GM21528 (cell line): Measurements from ENCODE around the gene TACC2.

Source experiments
- ATAC-seq: cut with Tn5 transposase; IDR thresholded peaks from one replicate; pipeline ENCODE4 v1.9.1; 2021; ENCODE audit warnings: mild to moderate bottlenecking, moderate library complexity; ENCODE audit not compliant: unreplicated experiment, low FRiP score

Gene TACC2

DNA sequence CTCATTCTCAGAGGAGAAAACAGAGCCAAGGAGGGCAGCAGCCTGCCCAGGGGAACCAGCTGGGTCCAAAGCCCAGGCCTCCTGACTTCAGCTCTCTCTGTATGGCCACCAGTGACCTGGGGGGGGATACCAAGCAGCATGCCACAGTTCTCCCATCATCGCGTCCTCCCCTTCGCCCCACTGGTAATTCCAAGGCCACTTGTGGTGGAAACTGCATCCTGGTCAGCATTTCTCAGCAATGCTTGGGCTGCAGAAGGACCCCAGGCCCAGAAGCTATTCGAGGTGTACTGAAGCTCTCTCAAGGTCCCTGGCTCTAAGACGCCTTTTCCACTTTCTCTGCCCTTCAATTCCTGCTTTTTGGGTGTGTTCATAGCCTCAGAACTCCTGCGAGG, 309.2 kb downstream of the TACC2 start:
- ATAC-seq = no peak

DNA sequence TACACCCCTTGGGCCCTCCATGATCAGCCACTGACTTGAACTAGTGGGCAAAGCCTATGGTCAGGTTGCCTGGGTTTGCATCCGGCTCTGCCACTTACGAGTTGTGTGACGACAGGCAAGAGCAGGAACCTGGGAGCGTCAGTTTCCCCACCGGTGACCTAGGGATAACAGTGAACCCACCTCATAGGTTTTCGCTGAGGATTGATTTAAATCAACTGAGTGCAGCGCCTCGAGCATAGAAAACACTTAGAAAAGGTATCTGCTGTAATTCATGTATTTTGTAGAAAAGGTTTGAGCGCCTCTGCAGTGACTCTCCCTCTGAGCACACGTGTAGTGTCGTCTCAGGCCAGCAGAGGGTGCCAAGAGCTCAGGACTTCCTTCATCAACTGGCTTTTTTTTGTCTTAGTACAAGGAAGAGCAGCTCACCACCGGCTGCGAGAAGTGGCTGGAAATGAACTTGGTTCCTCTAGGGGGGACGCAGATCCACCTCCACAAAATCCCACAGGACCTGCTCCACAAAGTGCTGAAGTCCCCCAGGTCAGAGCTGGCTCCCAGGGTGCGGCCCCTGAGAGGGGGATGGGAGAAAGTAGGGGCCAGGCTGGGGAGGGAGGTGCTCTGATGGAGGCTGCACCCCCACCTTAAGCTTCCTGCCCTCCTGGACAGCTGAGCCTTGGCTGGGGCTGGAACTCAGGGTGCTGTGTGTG, 309.8 kb downstream of the TACC2 start:
- ATAC-seq = no peak

DNA sequence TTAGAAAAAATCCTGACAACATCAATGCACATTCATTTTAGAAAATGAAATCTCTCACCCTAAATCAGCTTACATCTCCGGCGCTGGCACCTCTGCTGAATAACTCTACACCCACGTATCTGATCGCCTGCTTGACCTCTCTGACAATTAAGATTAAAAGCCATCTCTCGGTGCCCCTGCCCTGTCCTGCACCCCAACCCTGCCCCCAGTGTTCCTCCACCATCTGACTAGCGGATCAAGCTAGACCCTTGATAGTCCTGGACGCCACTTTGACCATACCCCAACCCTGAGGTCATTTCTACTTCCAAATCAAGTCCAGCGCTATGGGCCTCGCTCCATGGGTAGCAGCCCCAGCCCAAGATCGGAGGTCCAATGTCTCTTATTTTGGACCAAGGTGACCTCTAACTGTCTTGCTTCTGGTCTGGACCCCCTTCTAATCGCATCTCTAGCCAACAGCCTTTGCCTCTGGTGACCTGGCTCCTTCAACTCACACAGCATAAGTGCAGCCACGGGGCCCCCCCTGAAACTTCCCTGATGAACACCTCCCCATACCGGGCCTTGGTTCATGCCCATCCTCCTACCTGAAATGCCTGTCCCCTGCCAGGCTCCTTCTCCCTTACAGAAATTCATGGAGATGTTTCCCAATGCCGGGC, 310.6 kb downstream of the TACC2 start:
- no peak for ATAC-seq

DNA sequence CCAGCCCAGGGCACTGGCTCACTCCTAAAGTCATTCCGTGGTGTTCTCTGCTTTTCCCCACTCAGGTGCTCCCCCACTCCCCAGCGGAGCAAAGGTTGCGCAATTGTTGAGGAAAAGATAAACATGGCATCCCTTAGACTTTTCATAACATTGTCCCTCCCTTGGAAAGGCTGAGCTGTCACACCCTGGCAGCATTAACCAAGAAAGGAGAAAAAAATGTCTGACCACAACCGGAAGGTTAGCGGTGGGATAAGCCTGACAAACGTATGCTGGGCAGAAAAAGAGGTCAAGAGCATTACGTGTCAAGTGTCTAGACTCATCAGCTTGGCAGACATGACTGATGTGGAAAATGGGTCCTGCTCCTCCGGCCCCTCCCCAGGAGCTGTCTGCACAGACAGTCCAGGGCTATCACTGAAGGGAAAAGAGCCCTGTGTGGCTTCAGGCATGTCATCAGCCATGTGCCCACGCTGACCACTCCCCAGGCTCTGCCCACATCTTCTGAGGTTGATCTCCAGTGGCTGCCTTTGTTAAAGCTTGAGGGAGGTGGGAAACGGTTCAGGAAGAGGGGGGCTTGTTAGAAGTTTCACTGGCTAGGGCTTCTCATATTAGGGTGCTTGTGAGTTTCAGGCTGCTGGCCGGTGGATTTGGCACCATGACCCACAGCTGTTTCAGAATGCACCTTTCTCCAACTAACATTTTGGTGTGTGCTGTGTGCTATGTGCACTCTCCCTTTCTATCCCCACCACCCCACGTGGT, 312.3 kb downstream of the TACC2 start:
- ATAC-seq = no peak

DNA sequence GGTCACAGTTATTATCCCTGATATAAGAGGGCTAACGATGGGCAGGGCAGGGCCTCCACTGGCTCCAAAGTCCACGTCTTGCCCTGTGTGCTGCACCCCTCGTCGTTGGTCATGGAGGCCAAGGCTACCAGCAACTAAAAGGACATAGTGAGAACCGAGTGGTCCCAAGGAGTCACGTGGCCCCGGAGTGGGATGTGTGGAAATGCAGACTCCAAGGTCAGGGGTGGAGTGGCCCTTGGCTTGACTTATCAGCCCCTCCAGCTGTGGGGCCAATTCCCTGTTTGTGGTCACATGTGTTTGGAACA, 312.8 kb downstream of the TACC2 start:
- ATAC-seq = no peak

DNA sequence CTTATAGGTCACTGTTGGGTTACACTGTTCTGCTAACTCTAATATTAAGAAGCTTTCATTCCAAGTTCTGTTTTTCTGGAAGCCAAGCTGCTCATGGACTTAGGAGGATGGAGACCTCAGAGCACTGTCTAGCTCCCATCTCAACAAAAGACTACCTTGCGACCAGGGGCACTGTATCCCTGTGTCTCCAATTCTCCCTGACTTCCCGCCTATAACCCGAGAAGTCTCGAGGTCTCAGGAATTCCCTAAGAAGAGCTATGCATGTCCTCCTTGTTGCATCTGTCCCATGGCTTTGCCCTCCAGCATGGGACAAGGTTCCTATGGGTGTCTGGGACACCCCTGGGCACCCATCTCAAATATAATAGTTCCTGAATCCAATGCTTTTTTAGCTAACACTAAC, 313.4 kb downstream of the TACC2 start:
- no peak for ATAC-seq

DNA sequence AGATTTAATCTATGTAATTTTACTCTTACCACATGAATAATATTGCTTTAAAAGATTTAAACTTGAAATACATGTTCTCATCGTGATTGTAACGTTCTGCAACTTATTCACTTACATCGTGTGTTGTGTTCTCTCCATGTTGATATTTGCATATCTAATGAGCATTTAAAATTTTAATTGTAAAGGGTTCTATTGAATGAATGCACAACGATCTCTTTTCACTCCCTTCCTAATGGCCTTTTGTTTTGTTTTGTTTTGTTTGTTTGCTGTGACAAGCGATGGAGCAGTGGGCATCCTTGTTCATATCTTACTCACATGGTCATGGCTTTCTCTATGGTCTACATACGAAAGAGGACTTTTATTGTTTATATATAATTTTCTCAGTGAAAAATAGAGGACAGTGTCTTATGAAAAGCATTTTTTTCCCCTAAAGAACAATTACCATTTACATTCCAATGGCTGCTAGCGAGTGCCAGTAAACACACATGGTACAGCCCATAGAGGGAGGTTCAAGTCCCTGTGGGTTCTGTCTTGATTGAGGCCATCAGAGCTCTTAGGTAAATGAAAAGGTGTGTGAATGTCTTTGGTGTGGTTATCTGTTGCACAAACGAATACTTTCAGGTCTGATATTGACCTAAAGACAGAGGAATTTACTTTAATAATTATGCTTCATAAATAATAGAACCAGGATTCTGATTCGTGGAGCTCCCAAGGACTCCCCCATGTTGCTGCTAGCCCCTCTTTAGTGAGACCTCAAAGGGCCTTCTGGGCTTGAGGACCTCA, 314.5 kb downstream of the TACC2 start:
- ATAC-seq = no peak
